Medulla oblongata (tissue), 1 donor: ENCODE data around the gene BCKDHA.
"Not testable (repeated sequence)": the region's sequence is repeated elsewhere in the genome, so short reads cannot be mapped to it uniquely, and the experiment has no call there.

Experiments used
- DNase-seq: peaks from one replicate; pipeline ENCODE4 v3.0.0-alpha.2; 2015; ENCODE audit errors: extremely low spot score

Gene BCKDHA

DNA sequence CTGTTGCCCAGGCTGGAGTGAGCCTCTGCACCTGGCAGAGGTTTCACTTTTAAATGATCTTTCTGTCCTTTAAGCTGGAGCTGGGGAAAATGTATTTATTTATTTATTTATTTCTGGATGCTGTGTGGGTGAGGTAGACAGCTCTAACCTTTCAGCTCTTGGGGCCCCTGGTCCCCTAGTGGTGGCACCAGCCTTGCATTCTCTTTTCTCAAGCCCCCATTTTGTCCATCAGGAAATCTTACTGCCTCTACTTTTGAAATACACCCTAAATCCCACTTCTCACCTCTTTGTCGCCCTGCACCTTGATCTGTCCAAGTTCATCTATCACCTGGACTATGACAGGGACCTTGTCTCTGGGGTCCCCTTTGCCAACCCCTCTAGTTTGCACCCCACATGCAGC lies 31.5 kb upstream of the BCKDHA start:
- no peak for DNase-seq

DNA sequence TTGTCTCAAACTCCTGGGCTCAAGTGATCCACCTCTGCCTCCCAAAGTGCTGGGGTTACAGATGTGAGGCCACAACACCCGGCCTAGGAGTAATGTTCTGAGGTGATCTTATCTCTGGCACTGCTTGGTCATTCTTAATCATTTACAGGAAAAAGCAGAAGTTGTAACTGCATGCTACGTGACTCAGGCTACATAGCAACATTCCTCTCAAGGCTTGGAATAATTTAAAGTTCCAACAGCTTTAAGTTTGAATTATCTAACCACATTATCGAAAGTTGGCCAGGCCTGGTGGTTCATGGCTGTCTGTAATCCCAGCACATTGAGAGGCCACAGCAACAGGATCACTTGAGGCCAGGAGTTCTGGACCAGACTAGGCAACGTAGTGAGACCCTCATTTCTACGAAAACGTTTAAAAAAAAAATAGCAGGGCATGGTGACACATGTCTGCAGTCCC lies 29.7 kb upstream of the BCKDHA start:
- no peak for DNase-seq

- no peak for DNase-seq
Observed at GRCh38 chr19:41369769-41370168, 27.8 kb upstream of the BCKDHA start.

DNA sequence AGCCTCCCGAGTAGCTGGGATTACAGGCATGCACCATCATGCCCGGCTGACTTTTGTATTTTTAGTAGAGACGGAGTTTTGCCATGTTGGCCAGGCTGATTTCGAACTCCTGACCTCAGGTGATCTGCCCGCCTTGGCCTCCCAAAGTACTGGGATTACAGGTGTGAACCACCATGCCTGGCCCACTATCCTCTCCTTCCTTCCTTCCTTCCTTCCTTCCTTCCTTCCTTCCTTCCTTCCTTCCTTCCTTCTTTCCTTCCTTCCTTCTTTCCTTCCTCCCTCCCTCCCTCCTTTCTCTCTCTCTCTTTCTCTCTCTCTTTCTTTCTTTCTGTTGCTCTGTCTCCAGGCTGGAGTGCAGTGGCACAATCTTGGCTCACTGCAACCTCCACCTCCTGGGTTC lies 26.5 kb upstream of the BCKDHA start:
- not testable (repeated sequence) for DNase-seq

- no peak for DNase-seq
Observed at GRCh38 chr19:41371541-41371940, 26.1 kb upstream of the BCKDHA start.

GRCh38 chr19:41372501-41372900 lies 25.1 kb upstream of the BCKDHA start:
- DNase-seq = no peak

- peak; percentile 79 for DNase-seq
Observed at GRCh38 chr19:41373993-41374392, 23.6 kb upstream of the BCKDHA start.

DNA sequence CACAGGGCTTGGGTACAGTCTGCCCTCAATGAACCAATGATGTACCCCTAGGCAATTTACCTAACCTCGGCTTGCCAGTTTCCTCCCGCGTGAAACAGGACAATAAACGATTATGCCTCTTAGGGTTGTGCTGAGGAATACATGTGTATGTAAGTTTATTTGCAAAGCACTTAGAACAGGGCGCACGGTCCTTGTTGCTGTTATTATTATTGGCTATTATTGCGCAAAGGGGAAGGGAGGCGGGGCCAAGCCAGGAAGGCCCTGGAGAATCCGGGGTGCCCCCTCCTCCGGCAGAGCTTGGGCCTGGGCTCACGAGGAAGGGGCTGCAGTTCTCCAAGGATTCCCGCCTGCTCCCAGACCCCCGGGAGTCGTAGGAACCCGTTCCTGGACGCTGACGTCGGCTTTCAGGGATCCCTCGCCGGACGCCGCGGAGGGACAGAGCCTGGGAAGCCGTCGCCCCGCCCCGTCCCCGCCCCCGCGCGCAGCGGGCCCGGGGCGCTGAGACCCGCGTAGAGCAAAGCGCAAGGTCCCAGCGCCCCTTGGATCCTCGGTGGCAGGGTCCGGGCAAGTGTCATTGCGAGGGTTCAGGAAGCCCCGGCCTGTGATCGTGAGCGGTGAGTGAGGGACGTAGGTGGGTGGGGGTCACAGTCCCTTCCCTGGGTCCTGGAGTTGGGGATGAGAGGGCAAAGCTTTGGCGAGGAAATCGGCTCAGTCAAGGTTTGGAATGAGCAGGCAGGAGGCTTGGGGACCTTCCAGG lies 21.2 kb upstream of the BCKDHA start, which contains the start of gene TMEM91:
TMEM91 (plus strand) TSS at position 293 of the 757 bp plus-strand sequence. CDS start 1,777 bp downstream, outside the sequence.
- no peak for DNase-seq

DNA sequence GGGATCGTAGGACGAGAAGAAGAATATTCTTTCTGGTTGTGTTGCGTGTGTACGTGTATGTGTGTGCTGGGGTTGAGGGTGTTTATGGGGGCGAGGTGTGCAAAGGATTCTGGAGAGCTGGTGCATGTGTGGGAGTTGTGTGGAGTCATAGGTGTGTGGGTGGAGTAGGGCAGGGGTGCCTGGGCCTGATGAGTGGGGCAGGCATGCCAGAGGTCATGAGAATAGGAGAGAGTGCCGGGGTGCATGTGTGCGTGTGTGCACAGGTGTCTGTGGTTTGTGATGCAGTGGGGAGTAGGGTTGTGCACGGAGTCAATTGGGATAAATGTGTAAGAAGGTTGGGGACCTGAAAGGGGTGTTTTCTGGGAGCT lies 20.6 kb upstream of the BCKDHA start:
- DNase-seq = no peak

GRCh38 chr19:41377977-41378709 lies 19.5 kb upstream of the BCKDHA start:
- DNase-seq = no peak

GRCh38 chr19:41381536-41381935 lies 16.1 kb upstream of the BCKDHA start:
- not testable (repeated sequence) for DNase-seq

- no peak for DNase-seq
Observed at GRCh38 chr19:41384351-41384750, 13.3 kb upstream of the BCKDHA start.

DNA sequence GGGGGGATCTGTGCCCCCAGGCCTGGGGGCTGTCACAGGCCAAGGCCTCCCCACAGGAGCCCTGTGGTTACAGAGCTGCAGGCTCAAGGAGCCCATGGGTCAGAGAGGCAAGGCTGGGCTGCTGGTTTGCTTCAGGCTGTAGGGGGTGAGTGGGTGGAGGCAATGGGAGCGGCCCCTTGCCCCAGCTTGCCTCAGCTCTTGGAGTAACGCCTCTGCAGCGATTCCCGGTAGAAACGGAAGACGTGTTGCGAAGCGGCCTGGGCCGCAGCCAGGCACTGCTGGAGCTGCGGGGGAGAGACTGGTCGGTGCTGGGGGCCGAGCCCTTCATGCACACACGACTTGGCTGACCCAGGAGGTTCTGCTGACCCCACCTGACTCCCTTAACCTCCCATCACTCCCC lies 11.2 kb upstream of the BCKDHA start:
- DNase-seq = no peak

DNA sequence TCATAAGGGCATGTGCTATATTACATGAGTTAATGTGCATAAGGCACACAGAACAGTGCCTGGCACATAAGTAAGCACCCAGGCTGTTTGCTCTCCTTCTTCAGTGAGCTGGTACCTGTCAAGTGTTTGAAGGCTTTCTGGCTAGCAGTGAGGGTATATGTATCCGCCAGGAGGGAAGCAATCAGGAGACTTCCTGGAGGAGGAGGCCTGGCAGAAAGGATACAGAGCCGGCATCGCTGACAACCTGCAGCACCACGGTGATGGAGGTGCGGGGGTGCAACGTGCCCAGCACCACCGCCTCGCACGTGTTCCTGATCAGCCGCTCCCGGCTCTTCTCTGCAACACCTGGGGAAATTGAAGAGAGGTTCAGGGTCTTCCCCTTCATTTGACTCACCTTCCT lies 6.0 kb upstream of the BCKDHA start:
- no peak for DNase-seq

- DNase-seq = no peak
Observed at GRCh38 chr19:41392775-41393174, 4.8 kb upstream of the BCKDHA start.

DNA sequence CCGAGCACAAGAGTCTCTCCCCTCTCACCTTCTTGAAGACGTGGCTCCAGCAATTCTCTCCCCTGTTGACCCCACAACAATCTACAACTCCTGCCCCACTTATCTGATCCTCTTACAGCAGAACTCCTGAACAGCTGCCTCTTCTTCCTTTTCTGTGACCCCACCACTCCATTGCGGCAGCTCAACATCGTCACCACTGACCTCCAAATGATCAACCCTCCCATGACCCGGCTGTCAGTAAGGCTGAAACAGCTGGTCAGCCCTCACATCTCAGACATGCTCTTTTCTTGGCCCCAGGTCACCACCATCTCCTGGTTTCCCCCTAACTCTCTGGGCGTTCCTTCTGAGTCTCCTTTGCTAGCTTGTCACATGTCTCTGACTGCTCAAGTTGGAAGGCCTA lies 2.3 kb upstream of the BCKDHA start:
- no peak for DNase-seq

DNA sequence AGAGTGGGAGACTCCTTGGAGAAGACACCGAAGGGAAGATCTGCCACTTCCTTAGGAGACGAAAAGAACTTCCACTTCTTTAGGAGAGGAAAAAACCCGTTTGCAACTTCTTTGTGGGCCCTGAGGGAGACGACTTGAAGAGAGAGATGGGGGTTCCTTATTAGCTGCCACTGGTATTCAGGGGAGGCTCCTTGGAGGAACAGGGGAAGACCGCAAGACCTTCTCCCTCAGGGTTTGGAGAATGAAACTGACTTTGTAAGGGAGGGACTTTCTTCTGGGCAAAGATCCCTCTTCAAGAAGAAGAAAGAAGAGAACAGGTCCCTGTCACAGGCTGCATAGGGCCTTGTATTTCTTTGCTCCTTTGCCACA lies 416 bp downstream of the BCKDHA start:
- DNase-seq = no peak

- DNase-seq = no peak
Observed at GRCh38 chr19:41398598-41398997, 980 bp downstream of the BCKDHA start.

DNA sequence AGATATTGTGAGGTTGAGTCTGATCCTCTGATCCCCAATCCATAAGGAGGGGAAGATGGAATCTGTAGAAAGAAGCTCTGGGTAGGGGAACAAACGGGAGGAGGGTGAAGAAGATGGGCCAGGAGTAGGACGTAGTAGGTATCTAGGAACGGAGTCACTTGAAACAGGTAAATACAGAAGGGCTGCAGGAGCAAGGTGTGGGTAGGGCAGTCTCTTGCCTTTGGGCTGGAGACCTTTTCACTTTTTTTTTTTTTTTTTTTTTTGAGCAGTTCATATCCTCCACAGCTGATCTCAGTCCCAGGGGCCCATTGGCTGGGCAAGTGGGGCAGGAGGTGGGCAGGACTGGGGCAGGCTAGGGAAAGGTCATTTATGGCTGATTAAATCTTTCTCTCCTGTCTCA lies 1.5 kb downstream of the BCKDHA start:
- no peak for DNase-seq

- no peak for DNase-seq
Observed at GRCh38 chr19:41399525-41399924, 1.9 kb downstream of the BCKDHA start.

- DNase-seq = no peak
Observed at GRCh38 chr19:41401483-41401882, 3.9 kb downstream of the BCKDHA start.

- DNase-seq = no peak
Observed at GRCh38 chr19:41402010-41402409, 4.4 kb downstream of the BCKDHA start.
